Kidney epithelial cell (primary cell): ENCODE data around the gene SCD. TPM values are rescaled to one million over a fixed set of nuclear protein-coding genes. Genes with fewer than 3 reads are reported as not detected.

ENCODE experiments used
- DNase-seq: peaks from one replicate; pipeline ENCODE4 v3.0.0-alpha.2; 2010; ENCODE audit warnings: low read depth
- H3K27me3 ChIP-seq: 2 replicates; pipeline ENCODE4 v1.6.0; 2011; ENCODE audit warnings: low read length; ENCODE audit not compliant: control insufficient read depth, insufficient read depth
- H3K36me3 ChIP-seq: 2 replicates; pipeline ENCODE4 v1.5.1; 2011; ENCODE audit warnings: low read length; ENCODE audit not compliant: control insufficient read depth, insufficient read depth
- H3K4me3 ChIP-seq: 2 replicates; pipeline ENCODE4 v1.5.1; 2011; ENCODE audit warnings: low read depth, mild to moderate bottlenecking, control low read depth, low read length
- total RNA-seq: library from RNA; depleted of rRNA; stranded (reverse); fragments of >200 nt; gene quantifications from 2 replicates; pipeline ENCODE4 v1.2.3, GENCODE V29; 2015
- TF ChIP-seq, protein P1 (sequence below): IDR thresholded peaks from 2 replicates; pipeline ENCODE4 v1.5.1; 2011; ENCODE audit warnings: mild to moderate bottlenecking, moderate library complexity, low read length, control low read depth, inconsistent platforms; ENCODE audit not compliant: insufficient read depth, poor library complexity, severe bottlenecking

Gene SCD
- total RNA-seq, 1 donor from 2014 or later: 288 TPM

DNA sequence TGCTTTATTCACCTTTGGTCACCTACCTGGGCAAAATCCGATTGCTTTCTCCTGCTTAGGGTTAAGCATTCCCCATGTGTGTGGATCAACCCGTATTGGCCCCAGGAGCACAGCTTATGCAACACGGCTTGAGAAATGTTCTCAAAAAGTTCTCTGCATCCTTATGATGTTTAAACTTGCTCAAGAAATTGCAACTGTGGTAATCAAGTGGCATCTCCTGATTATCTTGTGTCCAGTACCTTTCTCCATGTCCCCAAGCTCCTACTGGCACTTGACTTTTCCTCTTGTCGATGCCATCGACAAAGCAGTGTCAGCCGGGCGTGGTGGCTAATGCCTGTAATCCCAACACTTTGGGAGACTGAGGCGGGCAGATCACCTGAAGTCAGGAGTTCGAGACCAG is 12.3 kb upstream of the SCD start:
- Histone ChIP-seq H3K27me3 (peaks cover 30% of the 10 kb centered on the region), H3K36me3 (no peaks in the 10 kb centered on the region), H3K4me3 (no peak overlapping the region)
- no peak for DNase-seq
- TF ChIP-seq, protein P1, sequence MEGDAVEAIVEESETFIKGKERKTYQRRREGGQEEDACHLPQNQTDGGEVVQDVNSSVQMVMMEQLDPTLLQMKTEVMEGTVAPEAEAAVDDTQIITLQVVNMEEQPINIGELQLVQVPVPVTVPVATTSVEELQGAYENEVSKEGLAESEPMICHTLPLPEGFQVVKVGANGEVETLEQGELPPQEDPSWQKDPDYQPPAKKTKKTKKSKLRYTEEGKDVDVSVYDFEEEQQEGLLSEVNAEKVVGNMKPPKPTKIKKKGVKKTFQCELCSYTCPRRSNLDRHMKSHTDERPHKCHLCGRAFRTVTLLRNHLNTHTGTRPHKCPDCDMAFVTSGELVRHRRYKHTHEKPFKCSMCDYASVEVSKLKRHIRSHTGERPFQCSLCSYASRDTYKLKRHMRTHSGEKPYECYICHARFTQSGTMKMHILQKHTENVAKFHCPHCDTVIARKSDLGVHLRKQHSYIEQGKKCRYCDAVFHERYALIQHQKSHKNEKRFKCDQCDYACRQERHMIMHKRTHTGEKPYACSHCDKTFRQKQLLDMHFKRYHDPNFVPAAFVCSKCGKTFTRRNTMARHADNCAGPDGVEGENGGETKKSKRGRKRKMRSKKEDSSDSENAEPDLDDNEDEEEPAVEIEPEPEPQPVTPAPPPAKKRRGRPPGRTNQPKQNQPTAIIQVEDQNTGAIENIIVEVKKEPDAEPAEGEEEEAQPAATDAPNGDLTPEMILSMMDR: no peak

DNA sequence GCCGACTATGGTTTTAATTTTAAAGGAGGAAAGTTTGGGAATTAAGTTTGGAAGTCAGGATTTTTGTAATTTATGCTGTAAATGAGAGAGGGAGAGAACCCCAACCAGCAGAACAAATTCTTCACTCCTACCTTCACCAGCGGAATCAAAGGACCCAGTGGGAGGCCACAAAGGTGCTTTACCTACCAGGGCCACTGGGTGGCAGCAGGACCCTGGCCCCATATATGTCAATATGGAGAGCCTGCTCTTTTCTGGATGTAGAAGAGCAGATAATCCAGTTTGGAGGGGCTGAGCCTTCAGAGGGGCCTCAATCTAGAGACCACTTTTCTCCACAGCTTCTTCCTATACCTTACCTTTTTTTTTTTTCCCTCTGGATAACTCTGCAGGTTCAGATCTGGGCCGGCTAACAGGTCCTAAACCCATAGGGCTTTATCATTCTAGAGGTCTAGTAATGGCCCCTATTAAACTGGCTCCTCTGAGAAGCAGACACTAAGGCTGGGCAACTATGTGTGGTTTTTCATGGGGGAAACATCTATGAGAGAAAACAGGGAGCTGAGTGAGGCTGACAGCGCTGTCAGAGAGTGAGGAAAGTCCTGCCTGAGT is 8.5 kb upstream of the SCD start:
- TF ChIP-seq, protein P1: peak; percentile 96
- H3K4me3 ChIP-seq: no peak overlapping the region
- DNase-seq: no peak
- H3K27me3 ChIP-seq: peaks cover 11% of the 10 kb centered on the region
- no peaks in the 10 kb centered on the region for H3K36me3 ChIP-seq

DNA sequence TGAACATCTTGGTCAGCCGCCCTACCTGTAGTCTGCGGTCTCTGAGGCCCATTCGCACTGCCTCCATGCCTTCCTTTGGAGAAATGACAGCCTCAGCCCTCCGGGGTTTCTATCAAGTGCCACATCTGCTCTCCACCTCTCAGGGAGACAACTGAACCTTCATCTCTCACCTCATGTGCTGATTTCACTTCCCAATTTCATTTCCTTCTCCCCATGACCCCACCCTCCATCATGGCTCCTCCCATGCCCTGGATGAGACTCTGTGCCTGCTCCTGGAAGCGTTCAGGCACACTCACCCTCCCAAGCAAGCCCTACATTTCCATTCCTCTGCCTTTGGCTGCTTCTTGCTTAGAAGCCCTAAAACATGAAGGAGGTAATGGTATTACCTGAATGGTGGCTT is 7.8 kb upstream of the SCD start:
- Histone ChIP-seq H3K36me3 (no peaks in the 10 kb centered on the region), H3K4me3 (no peak overlapping the region), H3K27me3 (peaks cover 8% of the 10 kb centered on the region)
- no peak for DNase-seq
- TF ChIP-seq, protein P1: no peak

DNA sequence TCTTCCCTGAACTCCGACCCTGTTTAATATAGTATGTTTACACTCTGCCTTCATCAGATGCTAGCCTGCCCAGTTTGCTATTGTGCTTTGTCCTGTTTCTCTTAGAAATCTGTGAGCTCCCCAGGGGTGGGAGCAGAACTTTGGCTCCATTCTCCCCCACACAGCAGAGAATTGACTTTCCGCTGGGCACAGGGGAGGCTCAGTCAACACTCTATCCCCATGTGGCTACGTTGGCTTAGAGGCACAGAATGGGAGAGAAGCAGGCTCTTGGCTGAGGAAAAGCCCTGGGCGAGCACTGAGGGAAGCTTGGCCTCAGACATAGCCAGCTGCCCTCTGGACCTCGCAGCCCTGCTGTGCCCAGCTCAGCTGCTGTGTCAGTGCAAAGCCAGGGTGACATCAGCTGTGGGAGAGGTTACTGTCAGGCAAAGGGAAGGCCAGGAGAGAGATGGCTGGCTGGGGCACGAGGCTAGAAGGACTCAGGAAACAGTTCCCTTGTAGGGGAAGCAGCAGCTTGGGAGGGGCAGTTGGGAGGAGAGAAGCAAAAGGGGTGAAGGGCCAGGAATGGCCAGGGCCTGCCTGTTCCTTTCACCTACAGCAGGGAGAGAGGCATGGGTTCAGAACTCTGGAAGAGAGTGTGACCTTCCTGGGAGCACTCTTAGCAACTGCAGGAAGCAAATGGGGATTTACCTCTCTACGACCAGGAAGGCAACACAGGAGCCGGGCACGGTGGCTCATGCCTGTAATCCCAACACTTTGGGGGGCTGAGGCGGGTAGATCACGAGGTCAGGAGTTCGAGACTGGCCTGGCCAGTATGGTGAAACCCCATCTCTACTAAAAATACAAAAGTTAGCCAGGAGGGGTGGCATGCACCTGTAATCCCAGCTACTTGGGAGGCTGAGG is 5.8 kb upstream of the SCD start:
- H3K4me3 ChIP-seq: no peak overlapping the region
- TF ChIP-seq, protein P1: no peak
- peaks cover 2% of the 10 kb centered on the region for H3K27me3 ChIP-seq
- H3K36me3 ChIP-seq: no peaks in the 10 kb centered on the region
- DNase-seq: no peak

DNA sequence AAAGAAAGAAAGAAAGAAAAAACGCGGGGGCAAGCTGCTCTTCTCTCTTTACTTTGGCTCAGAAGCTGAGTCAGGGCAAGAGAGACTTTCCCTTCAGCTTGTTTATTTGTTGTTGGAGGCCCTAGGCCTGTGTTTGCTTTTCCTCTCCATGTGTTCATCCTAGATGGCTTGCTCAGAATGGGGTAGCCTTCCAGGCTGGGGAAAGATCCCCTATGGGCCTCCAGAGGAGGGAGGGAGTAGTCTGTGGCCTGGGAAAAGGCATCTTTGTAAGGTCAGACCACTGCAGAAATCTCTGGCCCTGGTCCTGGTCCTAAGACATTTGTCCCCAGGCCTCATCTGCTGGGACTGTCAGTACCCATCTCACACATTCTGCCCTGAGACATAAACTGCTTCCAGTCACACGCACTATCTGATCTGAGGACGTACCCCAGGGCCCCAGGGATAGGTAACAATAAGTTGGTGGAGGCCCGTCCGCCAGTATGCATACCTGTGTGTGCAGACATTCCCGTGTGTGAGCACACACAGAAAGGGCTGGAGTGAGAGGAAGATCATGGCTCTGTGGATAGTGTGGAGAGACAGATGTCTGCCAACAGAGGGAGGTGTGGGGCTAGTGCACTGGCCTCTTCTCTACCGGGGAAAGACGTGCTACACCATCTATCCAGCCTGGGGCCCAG is 4.9 kb upstream of the SCD start:
- no peak for DNase-seq
- H3K27me3 ChIP-seq: peaks cover 2% of the 10 kb centered on the region

More for the DNA sequence above, 4.9 kb upstream of the SCD start:
- TF ChIP-seq, protein P1: peak; percentile 75
- Histone ChIP-seq H3K36me3 (no peaks in the 10 kb centered on the region), H3K4me3 (no peak overlapping the region)
